VCaP (cell line): ENCODE results near the gene LHX5.

Experiments
- H3K27ac ChIP-seq: fragments of 450-650 bp; 2 replicates; pipeline ENCODE4 v1.5.1; 2017
- TF ChIP-seq, protein P1 (sequence below): fragments of 450-650 bp; conservative IDR thresholded peaks from 2 replicates; pipeline ENCODE4 v1.5.1; 2017; ENCODE audit warnings: mild to moderate bottlenecking, moderate library complexity

Gene LHX5

GRCh38 chr12:113467502-113468364 is 3.9 kb downstream of the LHX5 start:
- TF ChIP-seq, protein P1, sequence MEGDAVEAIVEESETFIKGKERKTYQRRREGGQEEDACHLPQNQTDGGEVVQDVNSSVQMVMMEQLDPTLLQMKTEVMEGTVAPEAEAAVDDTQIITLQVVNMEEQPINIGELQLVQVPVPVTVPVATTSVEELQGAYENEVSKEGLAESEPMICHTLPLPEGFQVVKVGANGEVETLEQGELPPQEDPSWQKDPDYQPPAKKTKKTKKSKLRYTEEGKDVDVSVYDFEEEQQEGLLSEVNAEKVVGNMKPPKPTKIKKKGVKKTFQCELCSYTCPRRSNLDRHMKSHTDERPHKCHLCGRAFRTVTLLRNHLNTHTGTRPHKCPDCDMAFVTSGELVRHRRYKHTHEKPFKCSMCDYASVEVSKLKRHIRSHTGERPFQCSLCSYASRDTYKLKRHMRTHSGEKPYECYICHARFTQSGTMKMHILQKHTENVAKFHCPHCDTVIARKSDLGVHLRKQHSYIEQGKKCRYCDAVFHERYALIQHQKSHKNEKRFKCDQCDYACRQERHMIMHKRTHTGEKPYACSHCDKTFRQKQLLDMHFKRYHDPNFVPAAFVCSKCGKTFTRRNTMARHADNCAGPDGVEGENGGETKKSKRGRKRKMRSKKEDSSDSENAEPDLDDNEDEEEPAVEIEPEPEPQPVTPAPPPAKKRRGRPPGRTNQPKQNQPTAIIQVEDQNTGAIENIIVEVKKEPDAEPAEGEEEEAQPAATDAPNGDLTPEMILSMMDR: no peak
- peak overlapping the region; percentile 19; the same call in 1 of the 2 replicates for H3K27ac ChIP-seq

- peak overlapping the region; percentile 19; the same call in 1 of the 2 replicates for H3K27ac ChIP-seq
- TF ChIP-seq, protein P1: no peak
These were observed 4.5 kb downstream of the LHX5 start for GRCh38 chr12:113467142-113467501.

- TF ChIP-seq, protein P1: no peak
- H3K27ac ChIP-seq: no peak overlapping the region
These were observed 5.1 kb downstream of the LHX5 start for GRCh38 chr12:113466454-113467141.

- no peak overlapping the region for H3K27ac ChIP-seq
- TF ChIP-seq, protein P1: no peak
These were observed 5.7 kb downstream of the LHX5 start for GRCh38 chr12:113465808-113466453.

- TF ChIP-seq, protein P1: no peak
- no peak overlapping the region for H3K27ac ChIP-seq
These were observed 6.6 kb downstream of the LHX5 start for GRCh38 chr12:113464852-113465719.

DNA sequence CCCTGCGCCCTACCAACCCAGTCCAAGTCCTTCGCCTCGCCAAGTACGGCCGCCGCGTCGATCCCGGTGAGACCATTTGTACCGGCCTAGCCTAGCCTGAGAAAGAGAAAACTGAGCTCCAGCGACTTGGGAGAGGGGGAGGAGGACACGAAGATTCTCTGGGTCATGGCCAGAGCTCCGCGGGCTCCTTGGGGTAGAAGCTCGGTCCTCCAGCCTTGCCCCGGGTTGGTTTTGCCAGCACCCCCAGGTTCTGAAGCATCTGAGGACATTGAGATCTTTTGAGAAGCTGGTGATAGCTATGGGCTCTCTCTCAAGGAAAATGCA is 7.3 kb downstream of the LHX5 start:
- TF ChIP-seq, protein P1: no peak
- H3K27ac ChIP-seq: no peak overlapping the region
